ENCODE data around the gene XIST.

- TF ChIP-seq CTCF (conservative IDR thresholded peaks at IDR 0.05 in 1 of 2, IDR thresholded peaks at IDR 0.05 in 1 of 2; ENCODE audit: low read depth in 1 of 2, low read length in 2 of 2) (no peak), EZH2 (IDR thresholded peaks at IDR 0.05; ENCODE audit: low read length, missing control alignments) (no peak)
Observed at GRCh38 chrX:73836956-73837477, 15.5 kb downstream of the XIST start.
